ENCODE measurements around the gene GDF15. TPM values are rescaled to one million over a fixed set of nuclear protein-coding genes. Genes with fewer than 3 reads are reported as not detected.

Gene GDF15
- polyA plus RNA-seq, 1 of the 3 experiments (the other 2 are of a cell fraction): 129 TPM

GRCh38 chr19:18417250-18418028, 31.5 kb downstream of the GDF15 start (continued):
- TF ChIP-seq, protein P1, sequence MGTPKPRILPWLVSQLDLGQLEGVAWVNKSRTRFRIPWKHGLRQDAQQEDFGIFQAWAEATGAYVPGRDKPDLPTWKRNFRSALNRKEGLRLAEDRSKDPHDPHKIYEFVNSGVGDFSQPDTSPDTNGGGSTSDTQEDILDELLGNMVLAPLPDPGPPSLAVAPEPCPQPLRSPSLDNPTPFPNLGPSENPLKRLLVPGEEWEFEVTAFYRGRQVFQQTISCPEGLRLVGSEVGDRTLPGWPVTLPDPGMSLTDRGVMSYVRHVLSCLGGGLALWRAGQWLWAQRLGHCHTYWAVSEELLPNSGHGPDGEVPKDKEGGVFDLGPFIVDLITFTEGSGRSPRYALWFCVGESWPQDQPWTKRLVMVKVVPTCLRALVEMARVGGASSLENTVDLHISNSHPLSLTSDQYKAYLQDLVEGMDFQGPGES (IDR thresholded peaks at IDR 0.05; ENCODE audit: low read depth, low read length): no peak
- no peak for TF ChIP-seq ELF1 (IDR thresholded peaks at IDR 0.05)
- TF ChIP-seq PBX3 (IDR thresholded peaks at IDR 0.05): no peak
- no peak; the same call in 1 of the 2 replicates for TF ChIP-seq MXI1 (IDR thresholded peaks at IDR 0.05; ENCODE audit: low read depth, low read length)
- no peak for TF ChIP-seq TCF12 (IDR thresholded peaks at IDR 0.05)

- Histone ChIP-seq H3K4me1 (ENCODE audit: control insufficient read depth in 1 of 2, insufficient read depth in 2 of 2, low read depth in 1 of 2, low read length in 1 of 2) (peaks cover 44 to 53% of the 10 kb centered on the region in 2 experiments; a peak in 3 of 4 replicates), H3F3A (replicated peaks; ENCODE audit: insufficient read depth) (peaks cover 22% of the 10 kb centered on the region), H3K79me2 (ENCODE audit: insufficient read depth) (peaks cover 39% of the 10 kb centered on the region), H2AFZ (ENCODE audit: low read depth) (peak overlapping the region; percentile 49; the same call in 1 of the 2 replicates), H3K27ac (ENCODE audit: low read depth in 2 of 2, low read length in 1 of 2) (peak overlapping the region; percentile 89 to 93; a peak in 3 of 4 replicates), H3K9me3 (no peaks in the 10 kb centered on the region), H4K20me1 (ENCODE audit: insufficient read depth) (peaks cover 24% of the 10 kb centered on the region; the same call in 1 of the 2 replicates), H3K4me2 (peak overlapping the region; percentile 84; the same call in 1 of the 2 replicates), H3K27me3 (ENCODE audit: insufficient read depth) (no peaks in the 10 kb centered on the region), H3K4me3 (ENCODE audit: low read depth in 2 of 2, low read length in 1 of 2) (peak overlapping the region in 1 of 2 experiments; percentile 21; a peak in 2 of 4 replicates), H3K9me2 (no peaks in the 10 kb centered on the region), H3K36me3 (replicated peaks in 1 of 2; ENCODE audit: control insufficient read depth in 1 of 2, insufficient read depth in 2 of 2, low read length in 1 of 2) (peaks cover 0 to 3% of the 10 kb centered on the region in 2 experiments), H3K9ac (no peak overlapping the region; the same call in 1 of the 2 replicates)
- 66% methylated on average over 24 of the region's 30 CpGs for WGBS (ENCODE audit: low lambda C conversion rate)
- no peak for DNase-seq
- TF ChIP-seq JUND (IDR thresholded peaks at IDR 0.05) (no peak), ZBTB33 (IDR thresholded peaks at IDR 0.05; ENCODE audit: borderline replicate concordance, low read depth) (no peak), ELF1 (IDR thresholded peaks at IDR 0.05) (no peak), NRF1 (IDR thresholded peaks at IDR 0.05; ENCODE audit: low read depth, low read length) (no peak), NFIC (IDR thresholded peaks at IDR 0.05; ENCODE audit: borderline replicate concordance) (no peak), RCOR1 (IDR thresholded peaks at IDR 0.05; ENCODE audit: low read length) (no peak), EZH2phosphoT487 (IDR thresholded peaks at IDR 0.05; ENCODE audit: borderline replicate concordance, low read depth) (no peak), MEF2A (IDR thresholded peaks at IDR 0.05; ENCODE audit: borderline replicate concordance, low read depth) (no peak), FOXM1 (IDR thresholded peaks at IDR 0.05; ENCODE audit: low read depth) (no peak), RXRA (IDR thresholded peaks at IDR 0.05; ENCODE audit: borderline replicate concordance, low read depth) (no peak)
- POLR2A ChIA-PET: interaction anchor here (0.9 to 2.2 kb wide), 4 partner anchors 11 to 171 kb away, joined by 3 to 13 read pairs (median 4); no protein-coding TSS in a partner anchor
- CTCF ChIA-PET: interaction anchor here (0.8 to 12.1 kb wide), 10 partner anchors 9 to 138 kb away, joined by 3 to 217 read pairs (median 5); partner anchors contain the start of genes GDF15, JUND and LSM4
Measured at GRCh38 chr19:18418029-18418482, 32.1 kb downstream of the GDF15 start.
